Dermis lymphatic vessel endothelial cell (primary cell): ENCODE data around the gene CYP1A2. TPM values are rescaled to one million over a fixed set of nuclear protein-coding genes. Genes with fewer than 3 reads are reported as not detected.

Source experiments
- total RNA-seq: library from RNA; depleted of rRNA; stranded (reverse); fragments of >200 nt; gene quantifications from 2 replicates; pipeline ENCODE4 v1.2.1, GENCODE V29; 2014

Gene CYP1A2, protein sequence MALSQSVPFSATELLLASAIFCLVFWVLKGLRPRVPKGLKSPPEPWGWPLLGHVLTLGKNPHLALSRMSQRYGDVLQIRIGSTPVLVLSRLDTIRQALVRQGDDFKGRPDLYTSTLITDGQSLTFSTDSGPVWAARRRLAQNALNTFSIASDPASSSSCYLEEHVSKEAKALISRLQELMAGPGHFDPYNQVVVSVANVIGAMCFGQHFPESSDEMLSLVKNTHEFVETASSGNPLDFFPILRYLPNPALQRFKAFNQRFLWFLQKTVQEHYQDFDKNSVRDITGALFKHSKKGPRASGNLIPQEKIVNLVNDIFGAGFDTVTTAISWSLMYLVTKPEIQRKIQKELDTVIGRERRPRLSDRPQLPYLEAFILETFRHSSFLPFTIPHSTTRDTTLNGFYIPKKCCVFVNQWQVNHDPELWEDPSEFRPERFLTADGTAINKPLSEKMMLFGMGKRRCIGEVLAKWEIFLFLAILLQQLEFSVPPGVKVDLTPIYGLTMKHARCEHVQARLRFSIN
- not detected in 2 replicates for total RNA-seq

DNA sequence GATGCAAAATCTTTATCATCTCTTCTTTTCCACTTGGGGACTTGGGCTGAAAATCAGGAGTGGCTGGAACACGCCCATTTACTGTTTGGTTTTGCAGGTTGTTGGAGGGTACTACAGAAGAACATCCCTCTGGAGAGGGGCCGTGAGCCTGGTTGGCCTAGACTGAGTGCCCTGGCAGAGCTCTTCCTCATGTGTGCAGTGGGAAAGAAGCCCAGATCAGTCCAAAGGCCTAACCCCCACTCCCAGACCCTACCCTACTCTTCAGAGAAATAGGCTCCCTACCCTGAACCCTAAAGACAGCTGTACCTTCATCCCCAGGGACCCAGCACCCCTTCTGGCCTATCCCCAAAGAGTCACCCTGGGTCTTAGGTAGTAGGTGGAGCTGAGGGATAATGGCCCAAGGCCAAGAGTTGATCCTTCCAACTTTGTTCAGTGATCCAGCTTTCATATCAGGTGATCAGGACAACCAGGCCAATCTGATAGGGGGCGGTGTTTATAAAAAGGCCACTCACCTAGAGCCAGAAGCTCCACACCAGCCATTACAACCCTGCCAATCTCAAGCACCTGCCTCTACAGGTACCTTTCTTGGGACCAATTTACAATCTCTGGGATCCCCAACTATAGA, at the start of gene CYP1A2:
TSS of gene CYP1A2 (plus strand) at position 524 of the 625 bp plus-strand sequence. CDS start 894 bp downstream, outside the sequence.

DNA sequence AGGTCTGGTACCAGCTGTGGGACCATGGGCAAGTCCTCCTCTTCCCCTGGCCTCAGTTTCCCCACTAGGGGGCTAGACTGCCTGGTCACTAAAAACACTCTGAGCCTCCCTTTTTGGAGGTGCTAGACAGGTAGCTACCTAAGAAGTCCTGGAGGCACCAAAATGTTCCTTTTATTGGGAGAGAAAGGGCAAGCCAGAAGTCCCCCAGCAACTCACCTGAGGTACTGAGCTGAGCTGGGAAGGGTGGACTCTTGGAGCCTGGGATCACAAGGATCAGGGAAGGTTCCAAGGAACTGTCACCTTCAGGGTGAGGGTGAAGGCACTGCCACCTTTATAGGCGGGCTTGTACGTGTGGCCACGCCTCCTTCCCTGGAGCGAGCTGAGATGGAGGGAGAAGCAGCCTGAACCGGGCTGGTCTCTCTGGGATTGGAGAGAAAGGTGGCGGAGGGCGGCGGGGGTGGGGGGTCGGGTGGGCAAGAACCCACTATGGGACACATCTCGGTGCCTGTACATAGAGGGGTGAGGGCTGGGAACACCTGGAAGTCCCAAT, 23.3 kb upstream of the CYP1A2 start, which contains the start of gene CYP1A1:
TSS of gene CYP1A1 (minus strand) at position 304 of the 550 bp plus-strand sequence. CDS start 2,431 bp downstream, outside the sequence.

DNA sequence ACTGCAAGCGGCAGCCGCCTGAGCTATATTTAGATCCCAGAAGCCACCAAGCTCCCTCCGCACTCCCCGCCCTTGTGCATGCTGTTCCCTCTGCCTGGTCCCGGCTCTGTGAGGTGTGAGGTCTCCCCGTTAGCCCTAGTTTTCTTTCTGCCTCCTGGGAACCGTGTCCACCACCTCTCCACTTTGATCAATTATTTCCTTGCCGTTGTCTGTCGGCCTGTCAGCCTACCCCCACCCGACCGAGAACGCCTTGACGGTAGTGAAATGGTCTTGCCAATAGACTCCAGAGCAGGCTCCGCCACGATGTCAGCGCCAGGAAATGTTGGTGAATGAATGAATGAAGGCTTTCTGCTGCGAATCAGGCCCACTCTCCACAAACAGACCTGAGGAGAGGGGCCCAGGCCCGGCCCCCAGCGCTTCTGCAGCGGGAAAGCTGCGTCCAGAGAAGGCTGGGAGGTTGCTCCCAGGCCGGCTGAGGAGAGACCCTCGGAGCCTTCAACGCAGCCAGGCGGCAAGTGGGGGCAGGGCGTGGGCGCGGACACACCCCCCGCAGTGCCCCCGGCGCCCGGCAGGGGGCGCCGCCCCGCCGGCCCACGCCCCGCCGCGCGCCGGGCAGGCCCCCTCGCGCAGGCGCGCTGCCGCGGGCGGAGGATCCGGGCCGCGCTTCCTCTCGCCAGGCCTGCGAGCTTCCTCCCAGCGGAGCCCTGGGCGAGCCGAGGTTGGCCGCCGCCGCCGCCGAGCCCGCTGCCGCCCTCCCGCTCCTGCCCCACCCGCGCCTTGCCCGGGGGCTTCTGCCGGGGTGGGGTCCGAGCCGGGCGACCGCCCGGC, 33.0 kb downstream of the CYP1A2 start, which contains the start of gene CSK:
TSS of gene CSK (plus strand) at position 650 of the 828 bp plus-strand sequence. CDS start 16,218 bp downstream, outside the sequence.

Other genes with a start within 250 kb of the CYP1A2 start
- gene ARID3B, start 207.6 kb upstream of the CYP1A2 start, total RNA-seq, result 2.2 and 2.9 TPM in 2 replicates
- 45.5 and 48.5 TPM in 2 replicates for gene CLK3, start 133.0 kb upstream of the CYP1A2 start, total RNA-seq
- 17.9 and 19.4 TPM in 2 replicates for gene EDC3, start 52.8 kb upstream of the CYP1A2 start, total RNA-seq
- 47.1 and 65.0 TPM in 2 replicates for gene CYP1A1, start 23.3 kb upstream of the CYP1A2 start, total RNA-seq
- 21.7 and 30.5 TPM in 2 replicates for gene CSK, start 33.2 kb downstream of the CYP1A2 start, total RNA-seq
- gene LMAN1L, start 64.0 kb downstream of the CYP1A2 start, total RNA-seq, result not detected in 2 replicates
- not detected in 2 replicates for gene CPLX3, start 77.8 kb downstream of the CYP1A2 start, total RNA-seq
- gene ULK3, start 94.3 kb downstream of the CYP1A2 start, total RNA-seq, result 19.6 and 22.0 TPM in 2 replicates
- gene SCAMP2, start 124.5 kb downstream of the CYP1A2 start, total RNA-seq, result 17.0 and 19.7 TPM in 2 replicates
- gene MPI, start 141.2 kb downstream of the CYP1A2 start, total RNA-seq, result 27.7 and 30.2 TPM in 2 replicates
- gene FAM219B, start 158.0 kb downstream of the CYP1A2 start, total RNA-seq, result 32.8 and 41.5 TPM in 2 replicates
- gene COX5A, start 189.2 kb downstream of the CYP1A2 start, total RNA-seq, result 50.9 and 62.0 TPM in 2 replicates
- 20.0 and 29.3 TPM in 2 replicates for gene RPP25, start 207.9 kb downstream of the CYP1A2 start, total RNA-seq
- 8.5 and 11.8 TPM in 2 replicates for gene SCAMP5, start 246.7 kb downstream of the CYP1A2 start, total RNA-seq